Measurements from ENCODE around the gene FRMD7.

The FRMD7 gene

GRCh38 chrX:132040066-132040465, 87.8 kb downstream of the FRMD7 start:
- Histone ChIP-seq H3K36me3 (ENCODE audit: insufficient read depth, low read length) (no peaks in the 10 kb centered on the region), H3K27ac (no peak overlapping the region), H3K4me3 (no peak overlapping the region), H3K9me3 (ENCODE audit: low read depth, low read length) (no peaks in the 10 kb centered on the region), H3K9ac (ENCODE audit: insufficient read length) (no peak overlapping the region)
- TF ChIP-seq POLR2AphosphoS5 (IDR thresholded peaks at IDR 0.05; ENCODE audit: borderline replicate concordance, low read depth, low read length) = no peak
- no peak for TF ChIP-seq EZH2 (IDR thresholded peaks at IDR 0.05)
- TF ChIP-seq FOXP2 (optimal IDR thresholded peaks at IDR 0.05; ENCODE audit: control extremely low read depth, extremely low read length, insufficient read depth) = no peak
- no peak for DNase-seq (ENCODE audit: low read depth, low spot score)

GRCh38 chrX:132037479-132037993, 90.3 kb downstream of the FRMD7 start:
- DNase-seq (ENCODE audit: low read depth, low spot score) = no peak
- Histone ChIP-seq H3K9me3 (ENCODE audit: low read depth, low read length) (no peaks in the 10 kb centered on the region), H3K36me3 (ENCODE audit: insufficient read depth, low read length) (no peaks in the 10 kb centered on the region), H3K4me3 (no peak overlapping the region), H3K27ac (no peak overlapping the region), H3K9ac (ENCODE audit: insufficient read length) (no peak overlapping the region)
- TF ChIP-seq POLR2AphosphoS5 (IDR thresholded peaks at IDR 0.05; ENCODE audit: borderline replicate concordance, low read depth, low read length) (no peak), FOXP2 (optimal IDR thresholded peaks at IDR 0.05; ENCODE audit: control extremely low read depth, extremely low read length, insufficient read depth) (no peak), EZH2 (IDR thresholded peaks at IDR 0.05) (no peak)

GRCh38 chrX:132034648-132035047, 93.2 kb downstream of the FRMD7 start:
- Histone ChIP-seq H3K36me3 (ENCODE audit: insufficient read depth, low read length) (no peaks in the 10 kb centered on the region), H3K9ac (ENCODE audit: insufficient read length) (no peak overlapping the region), H3K4me3 (no peak overlapping the region), H3K9me3 (ENCODE audit: low read depth, low read length) (no peaks in the 10 kb centered on the region), H3K27ac (no peak overlapping the region)
- TF ChIP-seq POLR2AphosphoS5 (IDR thresholded peaks at IDR 0.05; ENCODE audit: borderline replicate concordance, low read depth, low read length) (no peak), EZH2 (IDR thresholded peaks at IDR 0.05) (no peak), FOXP2 (optimal IDR thresholded peaks at IDR 0.05; ENCODE audit: control extremely low read depth, extremely low read length, insufficient read depth) (no peak)
- no peak for DNase-seq (ENCODE audit: low read depth, low spot score)

DNA sequence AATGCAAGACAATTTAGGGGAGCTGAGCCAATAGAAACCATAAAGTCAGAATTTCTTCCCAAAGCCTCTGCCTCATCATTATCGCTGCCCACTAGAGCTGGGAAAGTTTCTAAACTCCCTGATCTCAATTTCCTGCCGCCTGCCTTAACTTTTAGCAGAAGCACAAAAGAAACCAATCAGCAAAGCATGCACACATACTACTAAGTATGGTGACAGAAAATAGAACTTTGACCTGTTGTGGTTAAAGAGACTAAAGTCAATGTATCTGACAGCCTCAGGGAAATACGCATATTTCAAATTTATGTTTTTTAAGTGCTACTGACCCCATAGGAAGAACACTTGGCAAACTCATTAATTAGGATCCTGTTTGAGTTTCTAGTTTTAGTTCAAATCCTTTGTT, 94.7 kb downstream of the FRMD7 start:
- no peak overlapping the region for H3K4me3 ChIP-seq
- TF ChIP-seq EZH2 (IDR thresholded peaks at IDR 0.05) (no peak), POLR2AphosphoS5 (IDR thresholded peaks at IDR 0.05; ENCODE audit: borderline replicate concordance, low read depth, low read length) (no peak), FOXP2 (optimal IDR thresholded peaks at IDR 0.05; ENCODE audit: control extremely low read depth, extremely low read length, insufficient read depth) (no peak)
- 0 out of 2 replicates have a peak overlapping the region, but pooled peaks have one; percentile 54 for H3K27ac ChIP-seq
- no peak for DNase-seq (ENCODE audit: low read depth, low spot score)
- H3K9ac ChIP-seq (ENCODE audit: insufficient read length) = no peak overlapping the region
- no peaks in the 10 kb centered on the region for H3K36me3 ChIP-seq (ENCODE audit: insufficient read depth, low read length)
- H3K9me3 ChIP-seq (ENCODE audit: low read depth, low read length) = no peaks in the 10 kb centered on the region

DNA sequence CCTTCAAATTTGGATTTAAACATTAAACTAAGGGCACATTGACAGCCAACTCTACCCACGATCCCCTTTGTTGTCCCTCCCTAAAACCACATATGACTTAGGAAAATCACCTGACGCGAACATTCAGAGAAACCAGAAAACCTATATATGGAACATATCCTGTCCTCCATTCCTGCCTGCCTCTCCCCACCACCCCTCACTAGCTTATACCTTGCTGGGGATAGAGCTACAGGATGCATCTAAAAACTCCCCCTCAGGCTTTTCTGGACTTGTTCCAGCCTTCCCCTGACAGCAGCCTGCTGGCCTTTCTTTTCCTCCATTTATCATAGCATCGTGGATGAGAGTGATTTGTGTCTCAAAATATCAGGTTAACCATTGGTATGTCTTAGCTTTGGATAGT, 96.0 kb downstream of the FRMD7 start:
- DNase-seq (ENCODE audit: low read depth, low spot score) = no peak
- Histone ChIP-seq H3K4me3 (no peak overlapping the region), H3K27ac (no peak overlapping the region), H3K9ac (ENCODE audit: insufficient read length) (no peak overlapping the region), H3K36me3 (ENCODE audit: insufficient read depth, low read length) (no peaks in the 10 kb centered on the region), H3K9me3 (ENCODE audit: low read depth, low read length) (no peaks in the 10 kb centered on the region)
- TF ChIP-seq EZH2 (IDR thresholded peaks at IDR 0.05) (no peak), POLR2AphosphoS5 (IDR thresholded peaks at IDR 0.05; ENCODE audit: borderline replicate concordance, low read depth, low read length) (no peak), FOXP2 (optimal IDR thresholded peaks at IDR 0.05; ENCODE audit: control extremely low read depth, extremely low read length, insufficient read depth) (no peak)

DNA sequence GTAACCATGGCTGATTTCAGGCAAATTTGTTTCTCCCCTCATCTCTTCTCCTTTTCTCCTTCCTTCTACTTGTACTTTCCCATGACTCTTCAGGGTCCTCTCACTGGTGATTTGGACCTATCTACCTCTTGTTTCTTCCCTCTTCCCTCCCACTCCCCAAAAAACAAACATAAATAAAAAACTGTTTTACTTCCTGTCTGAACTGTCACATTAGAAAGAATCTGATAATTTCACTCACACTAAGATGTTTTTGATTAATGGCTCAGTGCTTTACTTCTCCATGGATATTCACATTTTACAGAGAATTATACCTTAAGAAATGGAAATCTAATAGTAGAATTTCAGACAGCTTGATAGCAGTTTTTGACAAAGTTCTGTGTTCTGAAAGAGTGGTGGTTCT, 97.6 kb downstream of the FRMD7 start:
- no peaks in the 10 kb centered on the region for H3K9me3 ChIP-seq (ENCODE audit: low read depth, low read length)
- TF ChIP-seq EZH2 (IDR thresholded peaks at IDR 0.05) (no peak), POLR2AphosphoS5 (IDR thresholded peaks at IDR 0.05; ENCODE audit: borderline replicate concordance, low read depth, low read length) (no peak), FOXP2 (optimal IDR thresholded peaks at IDR 0.05; ENCODE audit: control extremely low read depth, extremely low read length, insufficient read depth) (no peak)
- H3K36me3 ChIP-seq (ENCODE audit: insufficient read depth, low read length) = no peaks in the 10 kb centered on the region
- DNase-seq (ENCODE audit: low read depth, low spot score) = no peak
- no peak overlapping the region for H3K27ac ChIP-seq
- H3K4me3 ChIP-seq = no peak overlapping the region
- no peak overlapping the region for H3K9ac ChIP-seq (ENCODE audit: insufficient read length)

All from SK-N-MC (cell line).